NCI-H128 (cell line): ENCODE data around the gene LRP8.
"Not testable (repeated sequence)": the region's sequence is repeated elsewhere in the genome, so short reads cannot be mapped to it uniquely, and the experiment has no call there.

Experiments used
- DNase-seq: peaks from one replicate; lab custom pipeline; 2025; ENCODE audit not compliant: unreplicated experiment; lab: John Stamatoyannopoulos, UW

Gene LRP8

GRCh38 chr1:53219711-53220110, 108.2 kb downstream of the LRP8 start:
- DNase-seq, result no peak

GRCh38 chr1:53218201-53218600, 109.7 kb downstream of the LRP8 start:
- no peak for DNase-seq

GRCh38 chr1:53214376-53214940, 113.4 kb downstream of the LRP8 start:
- DNase-seq, result no peak

DNA sequence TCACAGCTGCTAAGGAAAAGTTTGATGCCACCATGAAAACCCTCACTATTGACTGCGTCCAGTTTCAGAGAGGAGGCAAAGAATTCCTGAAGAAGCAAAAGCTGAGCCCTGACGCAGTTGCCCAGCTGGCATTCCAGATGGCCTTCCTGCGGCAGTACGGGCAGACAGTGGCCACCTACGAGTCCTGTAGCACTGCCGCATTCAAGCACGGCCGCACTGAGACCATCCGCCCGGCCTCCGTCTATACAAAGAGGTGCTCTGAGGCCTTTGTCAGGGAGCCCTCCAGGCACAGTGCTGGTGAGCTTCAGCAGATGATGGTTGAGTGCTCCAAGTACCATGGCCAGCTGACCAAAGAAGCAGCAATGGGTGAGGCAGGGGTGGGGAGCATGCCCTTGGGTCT, 116.9 kb downstream of the LRP8 start:
- no peak for DNase-seq

DNA sequence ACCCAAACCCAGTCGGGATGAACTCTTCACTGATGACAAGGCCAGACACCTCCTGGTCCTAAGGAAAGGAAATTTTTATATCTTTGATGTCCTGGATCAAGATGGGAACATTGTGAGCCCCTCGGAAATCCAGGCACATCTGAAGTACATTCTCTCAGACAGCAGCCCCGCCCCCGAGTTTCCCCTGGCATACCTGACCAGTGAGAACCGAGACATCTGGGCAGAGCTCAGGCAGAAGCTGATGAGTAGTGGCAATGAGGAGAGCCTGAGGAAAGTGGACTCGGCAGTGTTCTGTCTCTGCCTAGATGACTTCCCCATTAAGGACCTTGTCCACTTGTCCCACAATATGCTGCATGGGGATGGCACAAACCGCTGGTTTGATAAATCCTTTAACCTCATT, 117.5 kb downstream of the LRP8 start:
- DNase-seq, result no peak

GRCh38 chr1:53207726-53208125, 120.1 kb downstream of the LRP8 start:
- no peak for DNase-seq

DNA sequence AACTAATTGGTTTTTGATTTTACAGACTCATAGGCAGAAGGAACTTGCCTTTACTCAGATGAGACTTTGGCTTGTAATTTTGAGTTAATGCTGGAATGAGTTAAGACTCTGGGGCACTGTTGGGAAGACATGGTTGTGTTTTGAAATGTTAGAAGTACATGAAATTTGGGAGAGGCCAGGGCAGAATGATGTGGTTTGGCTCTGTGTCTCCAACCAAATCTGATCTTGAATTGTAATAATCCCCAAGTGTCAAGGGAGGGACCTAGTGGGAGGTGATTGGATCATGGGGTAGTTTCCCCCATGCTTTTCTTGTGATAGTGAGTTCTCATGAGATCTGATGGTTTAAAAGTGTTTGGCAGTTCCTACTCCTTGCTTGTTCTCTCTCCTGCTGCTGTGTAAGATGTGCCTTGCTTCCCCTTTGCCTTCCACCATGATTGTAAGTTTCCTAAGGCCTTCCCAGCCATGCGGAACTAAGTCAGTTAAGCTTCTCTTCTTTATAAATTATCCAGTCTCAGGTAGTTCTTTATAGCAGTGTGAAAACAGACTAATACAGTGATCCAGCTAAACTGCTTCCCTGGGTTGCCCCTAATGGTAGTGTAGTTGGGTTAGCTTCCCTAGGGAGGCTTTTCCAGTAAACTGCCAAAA, 121.0 kb downstream of the LRP8 start:
- DNase-seq, result no peak

GRCh38 chr1:53206083-53206685, 121.7 kb downstream of the LRP8 start:
- DNase-seq, result not testable (repeated sequence)

DNA sequence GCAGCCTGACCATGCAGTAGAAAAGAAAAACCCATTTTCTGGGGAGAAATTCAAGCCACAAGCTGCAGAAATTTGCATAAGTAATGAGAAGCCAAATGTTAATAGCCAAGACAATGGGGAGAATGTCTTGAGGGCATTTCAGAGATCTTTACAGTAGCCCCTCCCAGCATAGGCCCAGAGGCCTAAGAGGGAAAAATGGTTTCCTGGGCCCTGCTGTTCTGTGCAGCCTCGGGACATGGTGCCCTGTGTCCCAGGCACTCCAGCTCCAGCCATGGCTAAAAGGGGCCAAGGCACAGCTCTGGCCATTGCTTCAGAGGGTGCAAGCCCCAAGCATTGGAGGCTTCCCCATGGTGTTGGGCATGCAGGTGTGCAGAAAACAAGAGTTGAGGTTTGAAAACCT, 122.4 kb downstream of the LRP8 start:
- DNase-seq, result not testable (repeated sequence)

- no peak for DNase-seq
Measured at GRCh38 chr1:53203466-53203865, 124.4 kb downstream of the LRP8 start.

DNA sequence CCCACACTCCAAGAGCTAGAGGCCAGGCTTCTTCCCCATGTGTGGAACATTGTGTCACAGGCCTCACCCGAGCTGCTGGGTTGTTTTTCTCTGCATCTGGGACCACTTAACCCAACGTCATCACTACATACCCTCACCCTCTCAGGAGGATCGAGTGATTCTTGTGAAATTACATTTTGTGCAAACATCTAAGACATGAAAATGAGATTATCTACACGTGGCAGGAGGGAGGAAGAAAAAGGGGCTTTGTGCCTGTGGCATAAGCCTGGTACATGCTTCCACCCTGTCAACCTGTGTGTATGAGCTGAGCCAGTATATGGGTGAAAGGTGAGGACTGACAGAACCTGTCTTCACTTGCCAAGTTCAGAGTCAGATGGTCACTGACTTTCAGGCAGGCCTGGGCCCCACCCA, 129.6 kb downstream of the LRP8 start:
- no peak for DNase-seq

GRCh38 chr1:53197291-53198200, 130.3 kb downstream of the LRP8 start:
- DNase-seq, result no peak

DNA sequence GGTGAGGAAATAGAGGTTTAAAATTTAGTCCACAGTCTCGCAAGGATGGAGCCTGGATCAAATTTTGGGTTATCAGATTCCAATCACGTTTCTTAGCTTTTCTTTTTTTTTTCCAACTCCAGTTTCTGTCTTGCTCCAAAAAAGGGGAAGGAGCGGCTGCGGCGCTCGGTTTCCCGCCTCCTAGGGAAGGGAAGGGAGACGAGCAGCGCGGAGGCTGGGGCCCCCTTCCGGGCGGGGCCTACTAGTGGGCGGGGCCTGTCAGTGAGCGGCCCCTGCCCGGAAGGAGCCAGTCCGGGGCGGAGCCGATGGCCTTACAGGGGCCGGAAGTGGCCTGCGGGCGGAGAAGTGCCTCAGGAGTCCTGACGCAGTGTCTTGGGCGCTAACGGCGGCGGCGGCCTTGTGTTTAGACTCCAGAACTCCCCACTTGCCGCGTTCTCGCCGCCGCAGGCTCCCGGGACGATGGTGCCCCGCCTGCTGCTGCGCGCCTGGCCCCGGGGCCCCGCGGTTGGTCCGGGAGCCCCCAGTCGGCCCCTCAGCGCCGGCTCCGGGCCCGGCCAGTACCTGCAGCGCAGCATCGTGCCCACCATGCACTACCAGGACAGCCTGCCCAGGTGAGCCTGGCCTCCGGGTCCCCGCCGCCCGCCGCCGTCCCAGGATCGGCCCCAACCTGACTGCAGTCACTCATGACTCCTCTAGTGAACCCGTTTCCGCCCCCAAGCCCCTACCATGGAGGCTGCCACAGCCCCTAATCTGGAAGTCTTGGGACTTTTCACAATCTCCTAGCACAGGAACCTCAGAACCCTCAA, 131.2 kb downstream of the LRP8 start, which contains the start of gene CPT2:
Gene CPT2, plus strand, starts transcription at position 340 of the 806 bp plus-strand sequence. Its CDS starts 120 bp downstream, at position 460.
- DNase-seq, result peak; percentile 95

DNA sequence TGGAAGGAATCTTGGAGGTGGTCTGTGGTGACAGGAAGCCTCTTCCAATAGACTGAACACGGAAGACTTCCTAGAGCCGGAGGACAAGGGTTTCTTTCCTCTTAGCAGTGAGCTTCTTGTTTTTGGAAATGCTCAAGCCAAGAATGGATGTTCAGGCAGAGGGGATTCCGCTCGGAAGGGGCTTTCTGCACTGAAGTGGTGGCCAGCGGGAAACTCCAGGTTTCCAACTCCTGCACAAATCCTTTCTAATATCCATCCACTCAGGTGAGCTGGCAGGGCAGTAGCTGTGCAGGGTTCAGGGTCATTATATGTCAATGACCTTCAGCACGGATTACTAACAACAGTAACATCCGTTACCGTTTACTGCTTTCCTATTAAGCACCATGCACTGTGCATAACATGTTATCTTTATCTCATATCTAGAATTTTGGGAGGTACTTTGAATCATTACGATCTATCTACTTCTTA, 131.8 kb downstream of the LRP8 start:
- DNase-seq, result no peak

DNA sequence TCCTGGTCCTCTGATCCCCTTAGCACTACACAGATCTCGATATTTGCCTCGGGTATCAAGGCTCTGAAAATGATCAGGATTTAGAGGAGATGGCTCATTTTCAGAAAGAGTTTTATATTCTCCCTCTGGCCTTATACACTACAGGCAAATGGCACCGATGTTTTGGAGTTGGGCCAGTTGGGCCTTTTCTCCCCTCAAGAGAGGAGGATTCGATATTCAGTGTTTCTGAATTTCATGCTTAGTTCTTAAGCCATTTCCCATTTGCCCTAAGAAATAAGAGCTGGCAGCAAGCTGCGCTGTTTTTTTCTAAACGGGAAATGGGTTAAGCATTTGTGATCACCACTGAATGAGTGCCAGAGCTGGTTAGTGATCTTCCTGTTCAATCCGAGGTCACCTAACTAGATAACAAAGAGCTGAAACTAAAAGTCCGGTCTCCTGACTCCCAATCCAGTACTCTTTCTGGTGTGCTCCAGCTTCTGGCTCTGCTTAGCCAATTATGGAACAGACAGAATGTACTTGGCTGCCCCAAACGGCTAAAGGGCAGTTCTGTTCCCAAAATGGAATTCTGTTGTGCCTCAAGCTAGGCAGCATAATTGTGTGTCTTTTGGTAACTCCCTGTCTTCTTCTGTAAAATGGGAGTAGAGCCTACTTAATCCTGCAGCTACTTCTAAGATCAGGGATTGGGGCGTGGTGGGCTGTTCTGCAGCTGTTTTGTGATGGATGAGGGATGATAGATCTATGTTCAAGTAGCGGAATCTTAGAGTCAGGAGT, 132.4 kb downstream of the LRP8 start:
- no peak for DNase-seq
